ENCODE data around the gene C4BPB. TPM values are rescaled to one million over a fixed set of nuclear protein-coding genes. Genes with fewer than 3 reads are reported as not detected.

Gene C4BPB
- total and polyA plus RNA-seq, 2 of the 13 experiments (the other 11 are each of a cell fraction or from before 2014, with no cell fraction given): 155 to 266 TPM

DNA sequence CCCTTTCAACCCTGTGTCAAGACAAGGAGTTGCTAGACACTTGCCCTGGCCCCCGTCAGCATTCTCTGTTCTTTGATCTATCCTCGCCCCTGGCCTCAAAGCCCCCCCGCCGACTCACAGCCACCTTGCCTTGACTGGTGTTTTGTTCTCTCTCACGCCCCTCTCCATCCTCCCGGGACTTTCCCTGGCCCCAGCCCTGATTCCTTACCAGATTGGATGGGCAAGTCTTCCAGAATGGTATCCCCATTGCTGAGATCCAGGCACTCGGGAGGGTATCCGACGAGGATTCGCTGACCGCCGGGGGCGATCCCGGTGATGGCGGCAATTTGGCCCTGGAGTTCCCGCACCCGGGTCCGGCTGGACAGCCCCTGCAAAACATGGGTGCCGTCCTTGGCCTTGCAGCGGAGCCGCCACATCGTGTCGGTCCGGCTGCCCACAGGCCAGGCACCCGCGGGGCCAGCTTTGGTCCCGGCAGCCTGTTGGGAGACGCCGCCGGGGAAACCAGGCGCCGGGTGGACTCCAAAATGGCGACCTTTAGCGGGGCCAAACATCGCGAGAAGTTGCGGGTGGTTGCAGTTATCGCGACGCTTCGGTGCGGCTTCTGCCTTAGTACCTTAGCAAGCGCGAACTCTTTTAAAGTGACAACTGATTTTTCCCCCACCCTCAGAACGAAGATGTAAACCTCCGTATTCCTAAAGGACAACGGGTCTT lies 38.0 kb upstream of the C4BPB start (continued):
- TF ChIP-seq, protein P1, sequence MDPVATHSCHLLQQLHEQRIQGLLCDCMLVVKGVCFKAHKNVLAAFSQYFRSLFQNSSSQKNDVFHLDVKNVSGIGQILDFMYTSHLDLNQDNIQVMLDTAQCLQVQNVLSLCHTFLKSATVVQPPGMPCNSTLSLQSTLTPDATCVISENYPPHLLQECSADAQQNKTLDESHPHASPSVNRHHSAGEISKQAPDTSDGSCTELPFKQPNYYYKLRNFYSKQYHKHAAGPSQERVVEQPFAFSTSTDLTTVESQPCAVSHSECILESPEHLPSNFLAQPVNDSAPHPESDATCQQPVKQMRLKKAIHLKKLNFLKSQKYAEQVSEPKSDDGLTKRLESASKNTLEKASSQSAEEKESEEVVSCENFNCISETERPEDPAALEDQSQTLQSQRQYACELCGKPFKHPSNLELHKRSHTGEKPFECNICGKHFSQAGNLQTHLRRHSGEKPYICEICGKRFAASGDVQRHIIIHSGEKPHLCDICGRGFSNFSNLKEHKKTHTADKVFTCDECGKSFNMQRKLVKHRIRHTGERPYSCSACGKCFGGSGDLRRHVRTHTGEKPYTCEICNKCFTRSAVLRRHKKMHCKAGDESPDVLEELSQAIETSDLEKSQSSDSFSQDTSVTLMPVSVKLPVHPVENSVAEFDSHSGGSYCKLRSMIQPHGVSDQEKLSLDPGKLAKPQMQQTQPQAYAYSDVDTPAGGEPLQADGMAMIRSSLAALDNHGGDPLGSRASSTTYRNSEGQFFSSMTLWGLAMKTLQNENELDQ (CRISPR knock-in tag; IDR thresholded peaks at IDR 0.05; ENCODE audit: borderline replicate concordance): no peak
- no peak for TF ChIP-seq ZNF282 (IDR thresholded peaks at IDR 0.05; ENCODE audit: partially characterized antibody)
- no peak for TF ChIP-seq ZNF451 (CRISPR knock-in tag; IDR thresholded peaks at IDR 0.05)
- TF ChIP-seq, protein P2, sequence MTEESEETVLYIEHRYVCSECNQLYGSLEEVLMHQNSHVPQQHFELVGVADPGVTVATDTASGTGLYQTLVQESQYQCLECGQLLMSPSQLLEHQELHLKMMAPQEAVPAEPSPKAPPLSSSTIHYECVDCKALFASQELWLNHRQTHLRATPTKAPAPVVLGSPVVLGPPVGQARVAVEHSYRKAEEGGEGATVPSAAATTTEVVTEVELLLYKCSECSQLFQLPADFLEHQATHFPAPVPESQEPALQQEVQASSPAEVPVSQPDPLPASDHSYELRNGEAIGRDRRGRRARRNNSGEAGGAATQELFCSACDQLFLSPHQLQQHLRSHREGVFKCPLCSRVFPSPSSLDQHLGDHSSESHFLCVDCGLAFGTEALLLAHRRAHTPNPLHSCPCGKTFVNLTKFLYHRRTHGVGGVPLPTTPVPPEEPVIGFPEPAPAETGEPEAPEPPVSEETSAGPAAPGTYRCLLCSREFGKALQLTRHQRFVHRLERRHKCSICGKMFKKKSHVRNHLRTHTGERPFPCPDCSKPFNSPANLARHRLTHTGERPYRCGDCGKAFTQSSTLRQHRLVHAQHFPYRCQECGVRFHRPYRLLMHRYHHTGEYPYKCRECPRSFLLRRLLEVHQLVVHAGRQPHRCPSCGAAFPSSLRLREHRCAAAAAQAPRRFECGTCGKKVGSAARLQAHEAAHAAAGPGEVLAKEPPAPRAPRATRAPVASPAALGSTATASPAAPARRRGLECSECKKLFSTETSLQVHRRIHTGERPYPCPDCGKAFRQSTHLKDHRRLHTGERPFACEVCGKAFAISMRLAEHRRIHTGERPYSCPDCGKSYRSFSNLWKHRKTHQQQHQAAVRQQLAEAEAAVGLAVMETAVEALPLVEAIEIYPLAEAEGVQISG (CRISPR knock-in tag; IDR thresholded peaks at IDR 0.05): no peak
- TF ChIP-seq, protein P3, sequence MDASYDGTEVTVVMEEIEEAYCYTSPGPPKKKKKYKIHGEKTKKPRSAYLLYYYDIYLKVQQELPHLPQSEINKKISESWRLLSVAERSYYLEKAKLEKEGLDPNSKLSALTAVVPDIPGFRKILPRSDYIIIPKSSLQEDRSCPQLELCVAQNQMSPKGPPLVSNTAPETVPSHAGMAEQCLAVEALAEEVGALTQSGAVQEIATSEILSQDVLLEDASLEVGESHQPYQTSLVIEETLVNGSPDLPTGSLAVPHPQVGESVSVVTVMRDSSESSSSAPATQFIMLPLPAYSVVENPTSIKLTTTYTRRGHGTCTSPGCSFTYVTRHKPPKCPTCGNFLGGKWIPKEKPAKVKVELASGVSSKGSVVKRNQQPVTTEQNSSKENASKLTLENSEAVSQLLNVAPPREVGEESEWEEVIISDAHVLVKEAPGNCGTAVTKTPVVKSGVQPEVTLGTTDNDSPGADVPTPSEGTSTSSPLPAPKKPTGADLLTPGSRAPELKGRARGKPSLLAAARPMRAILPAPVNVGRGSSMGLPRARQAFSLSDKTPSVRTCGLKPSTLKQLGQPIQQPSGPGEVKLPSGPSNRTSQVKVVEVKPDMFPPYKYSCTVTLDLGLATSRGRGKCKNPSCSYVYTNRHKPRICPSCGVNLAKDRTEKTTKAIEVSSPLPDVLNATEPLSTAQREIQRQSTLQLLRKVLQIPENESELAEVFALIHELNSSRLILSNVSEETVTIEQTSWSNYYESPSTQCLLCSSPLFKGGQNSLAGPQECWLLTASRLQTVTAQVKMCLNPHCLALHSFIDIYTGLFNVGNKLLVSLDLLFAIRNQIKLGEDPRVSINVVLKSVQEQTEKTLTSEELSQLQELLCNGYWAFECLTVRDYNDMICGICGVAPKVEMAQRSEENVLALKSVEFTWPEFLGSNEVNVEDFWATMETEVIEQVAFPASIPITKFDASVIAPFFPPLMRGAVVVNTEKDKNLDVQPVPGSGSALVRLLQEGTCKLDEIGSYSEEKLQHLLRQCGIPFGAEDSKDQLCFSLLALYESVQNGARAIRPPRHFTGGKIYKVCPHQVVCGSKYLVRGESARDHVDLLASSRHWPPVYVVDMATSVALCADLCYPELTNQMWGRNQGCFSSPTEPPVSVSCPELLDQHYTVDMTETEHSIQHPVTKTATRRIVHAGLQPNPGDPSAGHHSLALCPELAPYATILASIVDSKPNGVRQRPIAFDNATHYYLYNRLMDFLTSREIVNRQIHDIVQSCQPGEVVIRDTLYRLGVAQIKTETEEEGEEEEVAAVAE (CRISPR knock-in tag; IDR thresholded peaks at IDR 0.05; ENCODE audit: borderline replicate concordance): no peak; the same call in 1 of the 2 replicates
- TF ChIP-seq, protein P4, sequence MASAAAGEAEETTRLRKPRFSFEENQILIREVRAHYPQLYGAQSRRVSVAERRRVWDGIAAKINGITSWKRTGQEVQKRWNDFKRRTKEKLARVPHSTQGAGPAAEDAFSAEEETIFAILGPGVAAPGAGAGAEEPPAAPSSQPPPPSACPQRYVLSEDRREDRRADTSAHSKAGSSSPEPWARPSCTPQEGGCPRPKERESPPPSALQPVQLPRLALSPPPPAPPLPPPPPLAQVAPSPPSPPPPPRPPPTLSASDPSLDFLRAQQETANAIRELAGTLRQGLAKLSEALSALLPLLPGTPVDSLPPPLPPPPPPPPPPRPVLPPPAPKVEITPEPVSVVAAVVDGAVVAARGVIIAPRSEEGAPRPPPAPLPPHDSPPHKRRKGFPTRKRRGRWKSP (CRISPR knock-in tag; IDR thresholded peaks at IDR 0.05): peak; percentile 59; the same call in 1 of the 2 replicates
- TF ChIP-seq, protein P5, sequence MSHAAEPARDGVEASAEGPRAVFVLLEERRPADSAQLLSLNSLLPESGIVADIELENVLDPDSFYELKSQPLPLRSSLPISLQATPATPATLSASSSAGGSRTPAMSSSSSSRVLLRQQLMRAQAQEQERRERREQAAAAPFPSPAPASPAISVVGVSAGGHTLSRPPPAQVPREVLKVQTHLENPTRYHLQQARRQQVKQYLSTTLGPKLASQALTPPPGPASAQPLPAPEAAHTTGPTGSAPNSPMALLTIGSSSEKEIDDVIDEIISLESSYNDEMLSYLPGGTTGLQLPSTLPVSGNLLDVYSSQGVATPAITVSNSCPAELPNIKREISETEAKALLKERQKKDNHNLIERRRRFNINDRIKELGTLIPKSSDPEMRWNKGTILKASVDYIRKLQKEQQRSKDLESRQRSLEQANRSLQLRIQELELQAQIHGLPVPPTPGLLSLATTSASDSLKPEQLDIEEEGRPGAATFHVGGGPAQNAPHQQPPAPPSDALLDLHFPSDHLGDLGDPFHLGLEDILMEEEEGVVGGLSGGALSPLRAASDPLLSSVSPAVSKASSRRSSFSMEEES (CRISPR knock-in tag; IDR thresholded peaks at IDR 0.05): no peak
